Vagina (tissue), 2 donors: Measurements from ENCODE around the gene HMGN1.

Experiments
- POLR2A ChIP-seq, 2 donors: fragments of 450-650 bp; IDR thresholded peaks; one replicate each; pipeline ENCODE4 v1.6.1; 2017; ENCODE audit warnings: antibody characterized with exemption in 2 of 2, mild to moderate bottlenecking in 2 of 2, moderate library complexity in 2 of 2
- POLR2AphosphoS5 ChIP-seq, 2 donors: sonication (generic); formaldehyde crosslinking; IDR thresholded peaks; one replicate each; pipeline ENCODE4 v1.9.0; 2017; ENCODE audit warnings: antibody characterized with exemption in 2 of 2, mild to moderate bottlenecking in 2 of 2, low read depth in 1 of 2; ENCODE audit not compliant: insufficient read depth in 1 of 2
- TF ChIP-seq, protein P1 (sequence below), 3 experiments: fragments of 450-650 bp in 2 of 3; fragments of 200-600 bp in 1 of 3; sonication (generic) in 1 of 3; IDR thresholded peaks; one replicate each; pipeline ENCODE4 v1.5.1; 2017 to 2019; ENCODE audit warnings: antibody characterized with exemption in 3 of 3, mild to moderate bottlenecking in 2 of 3, moderate library complexity in 2 of 3

DNA sequence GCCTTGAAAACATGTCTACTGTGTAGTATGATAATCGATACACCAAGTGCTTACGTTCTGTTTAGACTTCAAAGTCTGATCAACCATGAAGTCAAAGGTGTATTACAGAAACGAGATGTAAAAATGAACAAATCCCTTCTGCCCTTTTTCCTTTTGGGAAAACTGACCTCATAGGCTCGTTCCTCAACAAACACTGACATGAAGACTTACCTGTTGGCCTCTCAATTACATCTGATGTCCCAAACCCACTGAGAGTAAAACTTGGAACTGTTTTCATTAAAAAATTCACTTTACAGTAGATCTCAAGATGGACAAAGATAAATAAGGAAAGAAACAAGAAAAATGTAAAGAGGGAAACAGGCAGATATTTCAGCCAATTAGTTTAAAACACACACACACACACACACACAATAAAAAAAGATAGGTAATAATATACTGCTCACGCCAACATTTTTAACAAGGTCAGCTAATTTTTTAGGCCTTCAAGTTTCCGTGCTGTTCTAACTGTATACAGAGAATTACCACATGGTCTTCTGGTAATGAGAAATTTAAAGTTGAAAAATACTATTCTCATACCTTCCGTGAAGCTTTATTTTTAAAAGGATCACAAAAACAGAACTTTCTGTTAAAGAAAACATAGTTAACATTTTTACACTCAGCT is 2.1 kb downstream of the HMGN1 start:
- TF ChIP-seq, protein P1, sequence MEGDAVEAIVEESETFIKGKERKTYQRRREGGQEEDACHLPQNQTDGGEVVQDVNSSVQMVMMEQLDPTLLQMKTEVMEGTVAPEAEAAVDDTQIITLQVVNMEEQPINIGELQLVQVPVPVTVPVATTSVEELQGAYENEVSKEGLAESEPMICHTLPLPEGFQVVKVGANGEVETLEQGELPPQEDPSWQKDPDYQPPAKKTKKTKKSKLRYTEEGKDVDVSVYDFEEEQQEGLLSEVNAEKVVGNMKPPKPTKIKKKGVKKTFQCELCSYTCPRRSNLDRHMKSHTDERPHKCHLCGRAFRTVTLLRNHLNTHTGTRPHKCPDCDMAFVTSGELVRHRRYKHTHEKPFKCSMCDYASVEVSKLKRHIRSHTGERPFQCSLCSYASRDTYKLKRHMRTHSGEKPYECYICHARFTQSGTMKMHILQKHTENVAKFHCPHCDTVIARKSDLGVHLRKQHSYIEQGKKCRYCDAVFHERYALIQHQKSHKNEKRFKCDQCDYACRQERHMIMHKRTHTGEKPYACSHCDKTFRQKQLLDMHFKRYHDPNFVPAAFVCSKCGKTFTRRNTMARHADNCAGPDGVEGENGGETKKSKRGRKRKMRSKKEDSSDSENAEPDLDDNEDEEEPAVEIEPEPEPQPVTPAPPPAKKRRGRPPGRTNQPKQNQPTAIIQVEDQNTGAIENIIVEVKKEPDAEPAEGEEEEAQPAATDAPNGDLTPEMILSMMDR (IDR thresholded peaks at IDR 0.05) = no peak
- TF ChIP-seq POLR2A (IDR thresholded peaks at IDR 0.05) = no peak
- TF ChIP-seq POLR2AphosphoS5 (IDR thresholded peaks at IDR 0.05; ENCODE audit: insufficient read depth in 1 of 2, low read depth in 1 of 2) = no peak
